ENCODE measurements around the gene RNF150. TPM values are rescaled to one million over a fixed set of nuclear protein-coding genes. Genes with fewer than 3 reads are reported as not detected.

The RNF150 gene
- total and polyA plus RNA-seq, 9 donors = 7.6 to 43.2 (median 31.2) TPM

DNA sequence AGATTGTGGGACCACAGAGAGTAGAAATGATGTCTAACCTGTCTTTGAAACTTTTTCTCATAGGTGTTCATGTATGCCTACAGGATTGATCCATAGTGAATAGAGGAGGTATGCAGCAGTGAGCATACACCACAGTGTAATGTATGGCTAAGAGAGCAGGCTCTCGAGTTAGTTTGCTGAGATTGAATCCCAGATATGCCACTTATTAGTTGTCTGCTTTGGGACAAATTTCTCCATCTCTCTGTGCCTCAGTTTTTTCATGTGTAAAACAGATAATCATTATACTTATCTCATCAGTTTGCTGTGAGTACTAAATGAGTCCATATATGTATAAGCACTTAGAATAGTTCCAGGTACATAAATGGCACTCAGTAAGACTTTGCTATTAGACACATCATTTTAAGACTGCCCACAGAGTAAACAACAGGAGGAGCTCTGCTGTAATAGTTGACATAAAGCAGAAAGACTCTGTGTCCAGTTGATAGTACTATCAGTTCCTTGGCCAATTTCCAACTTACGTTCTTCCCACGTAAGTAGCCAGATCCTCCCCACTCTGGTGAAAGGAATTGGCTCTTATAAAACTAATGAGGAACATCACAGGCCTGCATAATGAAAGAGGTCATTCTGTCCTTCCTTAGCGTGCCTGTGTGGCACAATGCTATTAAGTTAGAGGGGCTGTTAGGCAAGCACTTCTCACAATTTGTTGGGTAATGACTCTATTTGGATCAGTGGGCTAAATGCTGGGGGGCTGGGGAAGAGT lies 20.7 kb upstream of the RNF150 start:
- H3K27me3 ChIP-seq = no peaks in the 10 kb centered on the region
- H3K9me3 ChIP-seq = no peaks in the 10 kb centered on the region
- peak in 2 of 5 donors; percentile 19 to 28 for DNase-seq
- H3K4me3 ChIP-seq = no peak overlapping the region
- 20 to 22% (median 22%) methylated on average over 4 of the region's 4 CpGs for WGBS, 3 donors
- intact Hi-C loops (cut with DNase I) = no loop called here
- no peak overlapping the region for H3K27ac ChIP-seq
- no peaks in the 10 kb centered on the region for H3K36me3 ChIP-seq
- TF ChIP-seq, protein P1, sequence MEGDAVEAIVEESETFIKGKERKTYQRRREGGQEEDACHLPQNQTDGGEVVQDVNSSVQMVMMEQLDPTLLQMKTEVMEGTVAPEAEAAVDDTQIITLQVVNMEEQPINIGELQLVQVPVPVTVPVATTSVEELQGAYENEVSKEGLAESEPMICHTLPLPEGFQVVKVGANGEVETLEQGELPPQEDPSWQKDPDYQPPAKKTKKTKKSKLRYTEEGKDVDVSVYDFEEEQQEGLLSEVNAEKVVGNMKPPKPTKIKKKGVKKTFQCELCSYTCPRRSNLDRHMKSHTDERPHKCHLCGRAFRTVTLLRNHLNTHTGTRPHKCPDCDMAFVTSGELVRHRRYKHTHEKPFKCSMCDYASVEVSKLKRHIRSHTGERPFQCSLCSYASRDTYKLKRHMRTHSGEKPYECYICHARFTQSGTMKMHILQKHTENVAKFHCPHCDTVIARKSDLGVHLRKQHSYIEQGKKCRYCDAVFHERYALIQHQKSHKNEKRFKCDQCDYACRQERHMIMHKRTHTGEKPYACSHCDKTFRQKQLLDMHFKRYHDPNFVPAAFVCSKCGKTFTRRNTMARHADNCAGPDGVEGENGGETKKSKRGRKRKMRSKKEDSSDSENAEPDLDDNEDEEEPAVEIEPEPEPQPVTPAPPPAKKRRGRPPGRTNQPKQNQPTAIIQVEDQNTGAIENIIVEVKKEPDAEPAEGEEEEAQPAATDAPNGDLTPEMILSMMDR (IDR thresholded peaks at IDR 0.05) = no peak
- TF ChIP-seq POLR2A (IDR thresholded peaks at IDR 0.05) (no peak), EP300 (IDR thresholded peaks at IDR 0.05) (no peak)
- no peaks in the 10 kb centered on the region for H3K4me1 ChIP-seq (ENCODE audit: insufficient read depth)

DNA sequence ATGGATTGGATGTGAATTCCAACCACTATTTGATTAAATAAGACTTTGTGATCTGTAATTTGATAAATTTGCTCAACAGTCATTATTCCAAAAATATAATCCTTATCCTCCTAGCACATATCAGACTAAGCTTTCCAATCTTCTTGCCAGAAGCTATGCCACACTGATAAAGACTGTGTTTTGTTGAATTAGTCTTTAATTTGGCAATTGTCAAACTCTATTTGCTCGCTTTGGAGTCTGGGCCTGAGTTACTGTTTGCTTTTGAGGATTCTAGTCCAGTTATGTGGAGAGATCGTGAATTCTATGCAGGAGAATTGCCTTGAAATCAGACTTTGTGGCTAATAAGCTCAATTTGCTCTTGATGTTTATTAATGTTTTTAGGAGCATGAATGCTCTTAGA lies 10.9 kb upstream of the RNF150 start:
- no peak overlapping the region for H3K27ac ChIP-seq
- no peak for TF ChIP-seq EP300 (IDR thresholded peaks at IDR 0.05)
- no peak for TF ChIP-seq POLR2A (IDR thresholded peaks at IDR 0.05)
- TF ChIP-seq, protein P1 (IDR thresholded peaks at IDR 0.05) = no peak
- WGBS, 3 donors = 91 to 92% (median 92%) methylated on average over 2 of the region's 2 CpGs
- H3K27me3 ChIP-seq = no peaks in the 10 kb centered on the region
- no peaks in the 10 kb centered on the region for H3K36me3 ChIP-seq
- intact Hi-C loops (cut with DNase I) = no loop called here
- DNase-seq = no peak
- H3K4me3 ChIP-seq = no peak overlapping the region
- H3K4me1 ChIP-seq (ENCODE audit: insufficient read depth) = no peaks in the 10 kb centered on the region
- no peaks in the 10 kb centered on the region for H3K9me3 ChIP-seq

- intact Hi-C loops (cut with DNase I) = no loop called here
- TF ChIP-seq POLR2A (IDR thresholded peaks at IDR 0.05) (no peak), EP300 (IDR thresholded peaks at IDR 0.05) (no peak)
- TF ChIP-seq, protein P1 (IDR thresholded peaks at IDR 0.05) = no peak
- no peak for DNase-seq
- no peaks in the 10 kb centered on the region for H3K9me3 ChIP-seq
- 81 to 95% (median 88%) methylated on average over 7 of the region's 7 CpGs for WGBS, 3 donors
- H3K4me3 ChIP-seq = no peak overlapping the region
- no peaks in the 10 kb centered on the region for H3K27me3 ChIP-seq
- H3K4me1 ChIP-seq (ENCODE audit: insufficient read depth) = no peaks in the 10 kb centered on the region
- no peak overlapping the region for H3K27ac ChIP-seq
- H3K36me3 ChIP-seq = no peaks in the 10 kb centered on the region
Measured at GRCh38 chr4:141142423-141142822, 9.2 kb upstream of the RNF150 start.

- intact Hi-C loops (cut with DNase I) = no loop called here
- TF ChIP-seq POLR2A (IDR thresholded peaks at IDR 0.05) (no peak), EP300 (IDR thresholded peaks at IDR 0.05) (no peak)
- TF ChIP-seq, protein P1 (IDR thresholded peaks at IDR 0.05) = no peak
- DNase-seq = no peak
- no peaks in the 10 kb centered on the region for H3K4me1 ChIP-seq (ENCODE audit: insufficient read depth)
- no peaks in the 10 kb centered on the region for H3K36me3 ChIP-seq
- no peak overlapping the region for H3K27ac ChIP-seq
- 15 to 19% (median 19%) methylated on average over 3 of the region's 3 CpGs for WGBS, 3 donors
- no peak overlapping the region for H3K4me3 ChIP-seq
- no peaks in the 10 kb centered on the region for H3K9me3 ChIP-seq
- H3K27me3 ChIP-seq = no peaks in the 10 kb centered on the region
Measured at GRCh38 chr4:141140391-141141200, 7.3 kb upstream of the RNF150 start.
